Islet of Langerhans (tissue), 1 donor: ENCODE measurements around the gene SLC6A12.

Experiments
- FAIRE-seq: peaks from one replicate; lab custom pipeline; 2011; peaks lifted over from hg19 to GRCh38; lab: Jason Lieb, UNC

Gene SLC6A12

GRCh38 chr12:162467-163307 is 51.3 kb downstream of the SLC6A12 start:
- FAIRE-seq = no peak

DNA sequence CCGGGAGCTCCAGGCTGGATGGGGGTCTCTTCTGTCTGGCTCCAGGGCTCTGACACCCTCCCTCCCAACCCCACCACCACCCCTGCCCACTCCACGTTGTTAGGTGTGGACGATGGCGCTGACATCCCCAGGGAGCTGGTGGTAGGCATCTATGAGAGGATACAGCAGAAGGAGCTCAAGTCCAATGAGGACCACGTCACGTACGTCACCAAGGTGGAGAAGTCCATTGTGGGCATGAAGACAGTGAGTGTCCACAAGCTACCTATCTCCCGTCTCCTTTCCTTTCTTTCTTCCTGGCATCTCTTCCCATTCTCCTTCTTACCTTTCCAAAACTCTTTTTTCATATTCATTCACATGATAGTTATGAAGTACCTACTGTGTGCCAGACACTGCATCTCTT is 52.1 kb downstream of the SLC6A12 start:
- FAIRE-seq = no peak

DNA sequence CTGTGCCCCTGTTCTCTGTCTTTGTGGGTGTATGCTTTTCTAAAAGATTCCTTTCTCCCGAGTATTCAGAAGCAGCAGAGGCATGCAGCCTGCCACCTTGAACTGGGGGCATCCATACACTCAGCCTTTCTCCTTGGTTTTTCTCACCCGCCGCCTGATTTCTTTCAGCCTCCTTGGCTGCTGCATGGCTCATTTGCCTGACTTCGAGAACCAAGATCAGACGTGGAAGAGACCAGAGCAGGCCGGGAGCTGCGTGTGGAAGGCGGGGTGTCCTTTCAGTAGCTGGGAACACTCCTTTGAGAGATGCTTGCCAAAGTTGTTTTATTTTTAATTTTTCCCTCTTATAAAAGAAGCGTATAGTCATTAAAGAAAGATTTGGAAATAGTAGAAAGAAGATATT is 53.1 kb downstream of the SLC6A12 start:
- no peak for FAIRE-seq

- FAIRE-seq = no peak
Measured at GRCh38 chr12:159156-159782, 54.7 kb downstream of the SLC6A12 start.

DNA sequence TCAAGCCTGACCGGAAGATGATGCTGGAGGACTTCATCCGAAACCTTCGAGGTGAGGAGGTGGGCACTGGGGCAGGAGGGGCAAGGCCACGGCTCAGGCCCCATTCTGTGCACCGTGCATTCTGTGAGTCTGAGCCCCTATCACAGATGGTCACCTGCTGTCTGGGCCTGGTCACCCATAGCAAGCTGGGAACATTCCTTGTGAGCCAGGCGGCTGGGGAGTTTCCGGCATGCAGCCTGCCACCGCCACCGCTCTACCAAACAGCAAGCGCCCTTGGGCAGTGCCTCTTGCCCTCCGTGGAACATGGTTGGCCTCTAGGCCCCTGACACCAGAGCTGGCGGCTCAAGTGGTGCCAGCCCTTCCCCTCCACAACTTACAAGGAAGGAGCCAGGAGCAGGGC is 56.3 kb downstream of the SLC6A12 start:
- no peak for FAIRE-seq

DNA sequence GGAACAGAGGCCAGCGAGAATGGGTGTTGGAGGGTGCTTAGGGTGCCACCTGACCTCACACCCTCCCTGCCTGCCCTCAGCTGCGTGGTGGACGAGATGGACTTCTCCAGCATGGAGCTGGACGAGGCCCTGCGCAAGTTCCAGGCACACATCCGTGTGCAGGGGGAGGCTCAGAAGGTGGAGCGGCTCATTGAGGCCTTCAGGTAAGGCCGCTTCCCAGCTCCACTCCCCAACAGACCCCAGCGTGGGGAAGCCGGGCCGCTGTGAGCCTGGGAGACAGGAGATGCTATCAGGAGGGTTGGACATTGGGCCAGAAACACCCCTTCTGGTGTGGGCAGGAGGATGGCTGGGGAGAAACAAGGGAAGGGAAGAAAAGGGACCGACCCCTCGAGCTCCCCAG is 57.0 kb downstream of the SLC6A12 start:
- FAIRE-seq = no peak

DNA sequence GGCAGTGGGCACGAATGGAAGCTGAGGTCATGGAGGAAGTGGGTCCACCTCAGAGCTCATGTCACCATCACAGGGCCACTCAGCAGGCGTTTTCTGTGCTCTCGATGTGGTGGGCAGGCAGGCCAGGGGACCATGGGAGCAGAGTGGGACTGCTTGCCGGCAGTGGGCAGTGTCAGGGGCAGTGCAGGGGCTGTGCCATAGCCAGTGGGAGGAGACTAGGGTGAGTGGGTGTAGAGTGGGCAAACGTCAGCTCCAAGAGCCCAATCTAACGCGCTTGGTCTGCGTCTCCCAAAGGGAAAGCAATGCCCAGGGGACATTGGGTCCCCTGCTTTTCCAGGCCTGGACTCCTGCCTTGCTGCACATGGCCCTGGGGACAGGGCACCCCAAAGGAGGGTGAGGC is 58.3 kb downstream of the SLC6A12 start:
- FAIRE-seq = no peak

- FAIRE-seq = no peak
Measured at GRCh38 chr12:155006-155405, 59.0 kb downstream of the SLC6A12 start.

GRCh38 chr12:154058-154457 is 59.9 kb downstream of the SLC6A12 start:
- FAIRE-seq = no peak

DNA sequence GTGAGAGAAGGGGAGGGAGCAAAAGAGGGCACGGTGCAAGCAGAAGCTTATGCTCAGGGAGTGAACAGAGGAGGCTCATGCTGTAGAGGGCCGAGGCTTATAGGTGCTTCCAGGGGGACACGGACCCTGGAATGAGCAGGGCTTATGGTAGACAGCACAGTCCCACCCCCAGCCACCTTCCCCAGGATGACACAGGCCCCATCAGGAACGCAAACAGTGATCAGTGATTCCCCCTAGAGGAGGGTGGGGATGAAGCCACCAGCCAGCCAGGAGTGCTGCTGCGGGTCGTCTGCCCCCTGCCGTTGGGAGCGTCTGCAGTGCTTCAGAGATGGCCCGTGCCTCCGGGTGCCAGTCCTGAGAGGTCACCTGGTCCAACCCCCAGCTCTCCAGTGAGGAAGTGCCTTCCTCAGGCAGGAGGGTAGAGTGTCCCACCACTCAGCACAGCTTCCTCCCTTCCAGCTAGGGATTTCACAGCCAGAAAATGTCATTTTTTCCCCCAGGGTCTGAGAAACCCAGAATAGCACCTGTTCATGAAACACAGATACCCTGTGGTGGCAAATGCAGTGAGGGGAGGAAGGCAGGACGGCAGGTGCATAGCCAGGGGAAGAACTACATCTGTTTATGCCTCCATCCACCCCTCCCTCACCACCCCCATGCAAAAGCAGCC is 60.7 kb downstream of the SLC6A12 start:
- FAIRE-seq = no peak

- FAIRE-seq = no peak
Measured at GRCh38 chr12:152440-152839, 61.5 kb downstream of the SLC6A12 start.

DNA sequence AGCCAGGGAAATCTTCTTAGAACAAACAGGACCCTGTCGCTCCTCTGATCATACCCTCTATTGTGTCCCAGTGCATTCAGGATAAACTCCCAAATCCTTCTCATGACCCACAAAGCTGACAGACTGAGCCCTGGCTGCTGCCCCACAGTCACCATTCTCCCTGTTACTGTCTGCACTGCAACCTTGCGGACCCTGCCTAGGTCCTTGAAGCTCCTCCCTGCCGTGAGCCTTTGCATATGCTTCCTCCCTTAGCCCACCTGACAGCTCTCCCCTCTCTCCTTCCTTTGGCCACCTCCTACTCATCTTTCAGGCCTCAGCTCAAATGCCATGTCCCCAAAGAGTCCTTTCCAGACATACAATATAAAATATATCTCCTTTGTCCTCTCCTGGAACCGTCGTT is 62.4 kb downstream of the SLC6A12 start:
- FAIRE-seq = no peak

- no peak for FAIRE-seq
Measured at GRCh38 chr12:148676-149416, 65.1 kb downstream of the SLC6A12 start.

- FAIRE-seq = no peak
Measured at GRCh38 chr12:147242-147641, 66.7 kb downstream of the SLC6A12 start.

DNA sequence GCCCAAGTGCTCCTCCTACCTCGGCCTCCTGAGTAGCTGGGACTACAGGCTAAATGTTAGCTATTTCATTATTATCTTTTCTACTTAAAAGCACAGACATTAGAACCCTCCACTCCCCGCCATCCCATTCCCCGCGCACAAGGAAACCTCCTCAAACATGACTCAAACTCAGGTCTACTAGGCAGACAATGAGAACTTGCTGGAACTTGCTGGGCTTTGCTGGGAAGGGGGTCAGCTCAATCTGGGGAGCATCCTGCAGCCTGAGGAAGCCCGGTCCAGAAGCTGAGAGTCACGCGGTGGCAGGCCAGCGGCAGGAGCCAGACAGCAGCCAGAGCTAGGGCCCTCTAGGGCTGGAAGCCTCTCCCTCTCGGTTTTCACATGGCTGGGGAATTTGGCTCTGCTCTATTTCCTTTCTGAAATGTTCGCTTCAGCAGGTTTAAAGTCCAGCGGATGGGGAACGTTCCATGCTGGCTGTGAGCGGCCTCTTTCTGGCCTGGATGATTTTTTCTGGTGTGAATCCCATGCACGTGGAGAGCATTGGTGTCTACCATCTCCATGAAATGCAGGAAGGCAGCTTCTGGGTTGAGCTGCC is 68.5 kb downstream of the SLC6A12 start:
- no peak for FAIRE-seq

- FAIRE-seq = no peak
Measured at GRCh38 chr12:144650-145284, 69.2 kb downstream of the SLC6A12 start.

DNA sequence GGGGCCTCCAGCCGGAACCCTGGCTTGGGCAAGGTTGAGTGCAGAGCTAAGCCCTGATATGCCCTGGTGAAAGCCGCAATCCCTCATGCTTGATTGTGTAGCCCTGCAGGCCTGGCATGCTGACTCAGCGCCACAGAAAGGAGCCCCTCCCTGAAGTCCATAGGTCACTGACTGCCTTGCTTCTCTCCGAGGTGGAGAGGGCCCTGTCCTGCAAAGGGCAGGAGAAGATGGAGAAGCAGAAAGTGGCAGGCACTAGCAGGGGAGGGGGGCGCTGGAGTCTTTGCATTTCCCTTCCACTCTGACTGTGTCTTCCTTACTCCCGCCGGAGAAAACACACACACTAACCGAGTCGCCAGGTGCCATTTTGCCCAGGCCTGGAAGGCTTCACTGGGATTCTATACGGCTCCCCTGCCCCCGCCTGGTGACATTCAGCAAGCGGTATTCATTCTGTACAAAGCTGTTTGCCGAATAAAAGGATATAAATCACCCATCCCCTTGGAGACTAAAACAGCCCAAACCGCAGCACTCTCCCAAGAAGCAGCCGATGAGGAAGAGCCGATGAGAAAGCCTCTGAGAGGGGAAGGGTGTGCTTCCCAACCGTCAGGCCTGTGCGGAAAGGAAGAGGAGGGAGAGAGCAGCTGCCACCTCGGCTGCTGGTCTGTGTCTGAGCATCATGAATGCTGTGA is 69.8 kb downstream of the SLC6A12 start:
- no peak for FAIRE-seq

DNA sequence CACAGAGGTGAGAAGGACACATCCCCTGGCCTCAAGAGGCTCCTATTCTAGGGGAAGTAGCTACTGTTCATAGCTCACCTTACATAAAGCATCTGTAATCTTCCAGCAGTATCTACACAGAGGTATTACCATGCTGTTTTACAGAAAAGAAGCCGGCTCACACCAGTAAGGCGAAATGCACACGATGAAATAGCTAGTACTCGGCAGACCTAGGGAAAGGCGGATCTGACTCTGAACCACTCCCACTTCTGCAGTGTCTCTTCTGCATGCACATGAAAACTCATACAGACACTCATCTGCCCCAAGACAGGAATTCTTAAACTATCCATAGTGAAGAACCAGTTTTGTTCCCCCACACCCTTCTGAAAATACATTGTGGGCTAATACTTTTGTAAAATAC is 73.8 kb downstream of the SLC6A12 start:
- FAIRE-seq = no peak
